ENCODE results near the gene ZNF229. TPM values are rescaled to one million over a fixed set of nuclear protein-coding genes. Genes with fewer than 3 reads are reported as not detected.

Gene ZNF229
- total RNA-seq, 1 experiment from 2014 or later: not detected

Other genes with a start within 250 kb of the ZNF229 start
- 25.9 and 27.3 TPM in 2 replicates for gene ZNF227, start 235.9 kb downstream of the ZNF229 start, total RNA-seq (2022)
- gene ZNF233, start 188.6 kb downstream of the ZNF229 start, total RNA-seq (2022): 4.2 and 4.5 TPM in 2 replicates
- gene ZNF235, start 143.4 kb downstream of the ZNF229 start, total RNA-seq (2022): 9.2 and 9.5 TPM in 2 replicates
- 4.2 and 6.1 TPM in 2 replicates for gene ZNF112, start 91.8 kb downstream of the ZNF229 start, total RNA-seq (2022)
- 0.91 and 1.5 TPM in 2 replicates for gene ZNF285, start 46.9 kb downstream of the ZNF229 start, total RNA-seq (2022)
- 9.1 and 13.3 TPM in 2 replicates for gene ZNF180, start 52.0 kb upstream of the ZNF229 start, total RNA-seq (2022)
- gene CEACAM20, start 81.2 kb upstream of the ZNF229 start, total RNA-seq (2022): 0.16 TPM in 1 of 2 replicates, not detected in the other
- 3.9 and 6.8 TPM in 2 replicates for gene IGSF23, start 165.1 kb upstream of the ZNF229 start, total RNA-seq (2022)
- 86.5 and 93.8 TPM in 2 replicates for gene PVR, start 195.4 kb upstream of the ZNF229 start, total RNA-seq (2022)
- 2.9 and 3.3 TPM in 2 replicates for gene CEACAM19, start 223.0 kb upstream of the ZNF229 start, total RNA-seq (2022)